Immature natural killer cell (primary cell): ENCODE data around the gene MYL7. TPM values are rescaled to one million over a fixed set of nuclear protein-coding genes. Genes with fewer than 3 reads are reported as not detected.

ENCODE experiments used
- DNase-seq, 3 donors: peaks; one replicate each; pipeline ENCODE4 v3.0.0; 2022; ENCODE audit warnings: mixed read lengths in 1 of 3
- H3K27ac Mint-ChIP-seq, 6 donors: one replicate each; pipeline ENCODE4 v1.8.0; 2020; ENCODE audit warnings: mixed read lengths in 6 of 6, mild to moderate bottlenecking in 5 of 6, inconsistent platforms in 4 of 6, moderate library complexity in 3 of 6
- H3K27me3 Mint-ChIP-seq, 3 donors: one replicate each; pipeline ENCODE4 v1.8.0; 2020 to 2021; ENCODE audit warnings: low read depth in 3 of 3, mild to moderate bottlenecking in 3 of 3, mixed read lengths in 3 of 3, moderate library complexity in 3 of 3, inconsistent platforms in 1 of 3
- H3K36me3 Mint-ChIP-seq, 3 donors: one replicate each; pipeline ENCODE4 v1.8.0; 2020; ENCODE audit warnings: mixed read lengths in 3 of 3, inconsistent platforms in 2 of 3, mild to moderate bottlenecking in 2 of 3
- H3K4me1 Mint-ChIP-seq, 2 donors: one replicate each; pipeline ENCODE4 v1.8.0; 2020; ENCODE audit warnings: inconsistent platforms in 2 of 2, mild to moderate bottlenecking in 2 of 2, mixed read lengths in 2 of 2, moderate library complexity in 1 of 2
- H3K4me3 Mint-ChIP-seq, 5 donors: one replicate each; pipeline ENCODE4 v1.8.0; 2020; ENCODE audit warnings: mild to moderate bottlenecking in 5 of 5, mixed read lengths in 5 of 5, inconsistent platforms in 3 of 5, moderate library complexity in 3 of 5
- H3K9me3 Mint-ChIP-seq, 6 donors: one replicate each; pipeline ENCODE4 v1.8.0; 2020; ENCODE audit warnings: mild to moderate bottlenecking in 6 of 6, mixed read lengths in 6 of 6, inconsistent platforms in 4 of 6, moderate library complexity in 3 of 6
- polyA plus RNA-seq, 3 donors: library from polyadenylated mRNA; unstranded; fragments of 300-500 nt; fragmentation: Illumina TruSeq; gene quantifications; one replicate each; pipeline ENCODE4 v1.2.3, GENCODE V29; 2021

MYL7 gene
- polyA plus RNA-seq, 3 donors from 2014 or later = not detected

DNA sequence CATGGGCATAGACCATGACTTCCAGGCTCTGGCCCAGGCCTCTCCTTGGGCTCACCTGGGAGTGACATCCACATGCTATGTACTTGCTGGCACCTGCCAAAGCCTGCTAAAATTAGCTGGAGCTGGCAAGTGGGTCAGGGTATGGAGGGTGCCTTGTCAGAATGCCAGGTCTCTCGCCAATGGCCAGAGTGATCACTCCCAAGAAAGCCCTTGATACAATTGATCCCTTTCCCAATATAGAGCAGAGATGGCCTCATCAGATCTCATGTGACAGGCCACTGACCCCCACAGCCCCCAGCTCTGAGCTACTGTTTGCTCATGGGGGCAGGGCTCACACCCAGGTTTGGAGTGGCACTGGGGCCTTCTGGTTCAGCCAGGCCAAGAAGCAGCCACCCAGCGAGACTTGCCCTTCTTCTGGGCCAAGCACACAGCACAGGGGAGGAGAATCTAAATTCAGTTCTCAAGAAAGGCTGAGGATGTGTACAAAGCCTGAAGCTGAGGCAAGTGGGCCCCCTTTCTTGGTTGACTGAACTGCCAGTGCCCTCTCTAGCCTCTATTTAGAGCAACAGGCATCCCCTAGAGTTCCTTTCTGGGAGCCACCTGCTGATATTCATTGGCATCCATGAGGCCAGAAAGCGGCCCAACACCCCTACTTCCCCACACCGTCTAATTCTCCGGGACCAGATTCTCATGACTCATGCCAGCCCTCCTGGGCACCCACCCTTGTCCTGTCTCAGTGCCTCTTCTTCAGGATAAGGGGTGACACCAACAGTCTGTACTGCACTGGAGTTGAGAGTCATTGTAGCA, 18.9 kb upstream of the MYL7 start:
- H3K36me3 Mint-ChIP-seq = no peaks in the 10 kb centered on the region
- DNase-seq = no peak
- H3K9me3 Mint-ChIP-seq = no peaks in the 10 kb centered on the region
- peaks cover 0 to 6% (median 2%) of the 10 kb centered on the region in 3 donors for H3K27me3 Mint-ChIP-seq
- no peak overlapping the region for H3K4me3 Mint-ChIP-seq
- no peak overlapping the region for H3K27ac Mint-ChIP-seq
- no peaks in the 10 kb centered on the region for H3K4me1 Mint-ChIP-seq

DNA sequence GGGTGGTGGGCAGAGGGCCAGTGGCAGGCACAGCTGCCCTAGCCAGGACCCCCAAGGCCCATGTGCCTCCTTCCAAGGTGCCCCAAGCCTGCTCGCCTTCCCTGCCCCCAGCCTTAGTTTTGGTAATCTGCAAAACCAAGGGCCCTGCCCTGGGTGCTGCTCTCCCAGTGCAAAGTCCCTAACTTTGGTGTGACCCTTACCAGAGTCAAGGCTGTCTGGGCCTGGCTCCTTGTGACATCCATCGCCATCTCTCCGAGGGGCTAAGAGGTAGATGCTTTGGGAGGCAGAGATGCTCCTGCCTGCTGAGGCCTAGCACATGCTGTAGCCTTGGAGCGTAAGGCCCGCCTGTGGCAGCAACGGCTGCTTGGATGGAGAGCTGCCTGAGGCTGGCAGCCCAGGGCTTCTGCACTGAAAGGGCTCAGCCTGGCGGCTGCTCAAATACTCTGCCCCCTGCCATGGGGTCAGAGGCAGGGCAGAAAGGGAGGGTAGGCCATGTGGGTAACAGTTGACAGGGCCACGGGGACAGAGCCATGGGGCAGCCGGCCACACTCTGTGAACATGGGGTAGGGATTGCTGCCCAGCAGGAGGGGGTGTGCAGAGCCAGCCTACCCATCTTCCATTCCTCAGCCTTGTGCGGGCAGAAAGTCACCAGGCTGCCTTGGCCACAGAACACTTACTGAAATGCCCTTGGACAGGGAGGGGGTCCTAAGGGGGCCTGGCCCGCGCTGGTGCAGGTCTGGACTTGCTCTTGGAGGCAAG, 17.9 kb upstream of the MYL7 start:
- DNase-seq = no peak
- Mint-ChIP-seq H3K4me3 (no peak overlapping the region), H3K9me3 (no peaks in the 10 kb centered on the region), H3K27ac (no peak overlapping the region), H3K4me1 (no peaks in the 10 kb centered on the region), H3K27me3 (peaks cover 0 to 4% (median 2%) of the 10 kb centered on the region in 3 donors), H3K36me3 (no peaks in the 10 kb centered on the region)

DNA sequence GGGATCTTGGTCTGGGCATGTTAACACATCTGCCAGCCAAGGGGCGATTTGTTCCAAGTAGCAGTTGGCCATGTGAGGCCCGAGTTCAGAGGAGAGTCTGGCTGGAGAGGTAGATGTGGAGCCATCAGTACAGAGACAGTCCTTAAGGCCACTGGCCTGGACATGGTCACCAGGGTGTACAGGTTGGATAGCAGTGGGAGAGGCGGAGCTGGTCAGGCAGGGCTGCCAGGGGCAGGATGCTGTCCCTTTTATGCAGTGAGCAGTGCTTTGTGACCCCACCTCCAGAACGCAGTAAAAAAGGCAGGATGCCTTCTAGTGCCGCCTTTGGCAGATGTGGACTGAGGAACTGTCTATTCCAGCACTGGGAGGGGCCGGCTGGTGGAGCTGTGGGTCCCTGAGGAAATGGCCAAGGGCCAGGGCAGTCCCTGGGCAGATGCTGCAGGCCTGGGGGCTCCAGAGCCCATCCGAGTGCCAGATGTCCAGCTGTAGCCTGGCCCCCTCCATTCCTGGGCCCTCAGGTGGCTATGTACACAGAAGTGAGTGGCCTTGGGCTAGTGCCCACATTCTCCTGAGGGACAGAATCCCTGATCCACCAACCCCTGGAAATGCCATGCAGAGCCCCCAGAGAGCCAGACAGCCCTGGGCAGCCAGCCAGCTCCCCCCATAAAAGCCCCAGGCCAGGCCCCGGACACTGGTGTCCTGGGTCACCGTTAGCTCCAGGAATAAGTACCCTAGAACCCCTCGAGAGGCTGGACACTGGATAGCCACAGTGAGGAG, 17.2 kb upstream of the MYL7 start:
- Mint-ChIP-seq H3K27me3 (peaks cover 0 to 4% (median 2%) of the 10 kb centered on the region in 3 donors), H3K27ac (no peak overlapping the region)

DNA sequence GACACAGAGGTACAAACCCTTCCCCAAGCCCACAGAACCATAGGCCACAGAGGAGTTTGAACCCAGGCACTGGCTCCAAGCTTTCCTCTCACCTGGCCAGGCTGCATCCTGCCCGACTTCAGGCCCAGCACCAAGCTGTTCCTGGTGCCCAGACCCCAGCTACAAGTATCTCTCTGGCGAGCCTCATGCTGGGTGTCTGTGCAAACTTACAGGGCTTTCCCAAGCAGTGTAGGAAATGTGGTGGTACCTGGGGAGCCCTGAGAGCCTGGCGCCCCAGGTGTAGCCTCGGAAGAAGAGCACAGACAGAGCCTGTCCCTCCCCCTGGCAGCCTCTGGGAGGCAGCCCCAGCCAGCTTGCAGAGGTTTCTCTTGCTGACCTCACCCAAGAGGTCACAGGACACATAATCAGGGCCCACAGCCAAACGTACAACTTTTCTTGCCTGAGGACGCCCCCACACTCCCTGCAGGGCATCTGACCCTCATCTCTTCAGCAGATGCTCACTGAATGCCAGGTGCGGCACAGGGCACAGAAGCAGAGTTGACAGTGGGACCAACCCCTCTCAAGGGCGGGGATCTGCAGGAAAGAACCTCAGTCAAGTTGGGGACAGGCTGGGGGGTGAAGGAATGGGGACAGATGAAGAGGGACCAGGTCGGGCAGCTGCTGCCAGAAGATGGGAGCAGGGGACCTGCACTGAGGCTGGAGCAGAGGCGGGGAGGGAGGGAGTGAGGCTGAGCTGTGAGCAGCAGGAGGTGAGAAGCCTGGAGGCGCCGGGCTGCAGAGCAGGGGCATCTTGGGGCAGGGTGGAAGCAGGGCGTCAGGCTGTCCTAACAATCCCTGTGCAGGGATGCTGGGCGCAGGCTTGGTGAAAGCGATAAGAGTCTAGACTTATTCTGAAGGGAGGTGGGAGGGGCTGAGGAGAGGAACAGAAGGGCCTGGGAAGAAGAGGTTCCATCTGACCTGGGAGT, 16.3 kb upstream of the MYL7 start:
- no peak overlapping the region for H3K27ac Mint-ChIP-seq
- H3K27me3 Mint-ChIP-seq = no peaks in the 10 kb centered on the region
- no peaks in the 10 kb centered on the region for H3K9me3 Mint-ChIP-seq
- no peak for DNase-seq
- no peaks in the 10 kb centered on the region for H3K4me1 Mint-ChIP-seq
- H3K36me3 Mint-ChIP-seq = no peaks in the 10 kb centered on the region
- H3K4me3 Mint-ChIP-seq = no peak overlapping the region

More for the DNA sequence above, 17.2 kb upstream of the MYL7 start:
- Mint-ChIP-seq H3K4me1 (no peaks in the 10 kb centered on the region), H3K4me3 (no peak overlapping the region), H3K9me3 (no peaks in the 10 kb centered on the region), H3K36me3 (no peaks in the 10 kb centered on the region)
- DNase-seq = no peak

DNA sequence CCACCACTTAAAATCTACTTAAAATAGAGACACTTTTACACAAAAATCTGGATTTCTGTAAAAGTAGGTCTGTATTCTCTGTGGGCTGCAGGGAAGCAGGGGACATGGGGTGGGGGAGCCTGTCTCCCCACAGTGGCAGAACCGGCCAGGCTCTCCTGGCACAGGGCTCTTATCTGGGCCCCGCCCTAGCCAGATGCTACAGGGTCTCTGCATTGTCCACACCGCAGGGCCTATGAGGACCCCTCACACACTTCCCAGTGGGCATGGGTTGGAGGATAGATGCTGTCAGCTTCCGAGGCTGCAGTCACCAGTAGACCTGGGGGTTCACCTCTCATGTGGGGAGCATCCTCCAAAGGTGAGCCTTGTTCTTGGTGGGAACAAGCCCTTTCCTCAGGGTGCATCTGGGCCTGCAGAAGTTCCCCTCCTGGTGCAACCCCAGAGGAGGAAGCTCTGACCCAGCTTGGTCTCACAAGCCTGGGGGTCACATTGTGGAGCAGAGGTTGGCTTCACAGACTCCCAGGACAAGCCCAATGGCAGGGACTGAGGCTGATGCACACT, 15.4 kb upstream of the MYL7 start:
- H3K36me3 Mint-ChIP-seq = no peaks in the 10 kb centered on the region
- no peak overlapping the region for H3K27ac Mint-ChIP-seq
- DNase-seq = no peak
- no peaks in the 10 kb centered on the region for H3K9me3 Mint-ChIP-seq
- H3K4me3 Mint-ChIP-seq = no peak overlapping the region
- H3K4me1 Mint-ChIP-seq = no peaks in the 10 kb centered on the region
- H3K27me3 Mint-ChIP-seq = no peaks in the 10 kb centered on the region

DNA sequence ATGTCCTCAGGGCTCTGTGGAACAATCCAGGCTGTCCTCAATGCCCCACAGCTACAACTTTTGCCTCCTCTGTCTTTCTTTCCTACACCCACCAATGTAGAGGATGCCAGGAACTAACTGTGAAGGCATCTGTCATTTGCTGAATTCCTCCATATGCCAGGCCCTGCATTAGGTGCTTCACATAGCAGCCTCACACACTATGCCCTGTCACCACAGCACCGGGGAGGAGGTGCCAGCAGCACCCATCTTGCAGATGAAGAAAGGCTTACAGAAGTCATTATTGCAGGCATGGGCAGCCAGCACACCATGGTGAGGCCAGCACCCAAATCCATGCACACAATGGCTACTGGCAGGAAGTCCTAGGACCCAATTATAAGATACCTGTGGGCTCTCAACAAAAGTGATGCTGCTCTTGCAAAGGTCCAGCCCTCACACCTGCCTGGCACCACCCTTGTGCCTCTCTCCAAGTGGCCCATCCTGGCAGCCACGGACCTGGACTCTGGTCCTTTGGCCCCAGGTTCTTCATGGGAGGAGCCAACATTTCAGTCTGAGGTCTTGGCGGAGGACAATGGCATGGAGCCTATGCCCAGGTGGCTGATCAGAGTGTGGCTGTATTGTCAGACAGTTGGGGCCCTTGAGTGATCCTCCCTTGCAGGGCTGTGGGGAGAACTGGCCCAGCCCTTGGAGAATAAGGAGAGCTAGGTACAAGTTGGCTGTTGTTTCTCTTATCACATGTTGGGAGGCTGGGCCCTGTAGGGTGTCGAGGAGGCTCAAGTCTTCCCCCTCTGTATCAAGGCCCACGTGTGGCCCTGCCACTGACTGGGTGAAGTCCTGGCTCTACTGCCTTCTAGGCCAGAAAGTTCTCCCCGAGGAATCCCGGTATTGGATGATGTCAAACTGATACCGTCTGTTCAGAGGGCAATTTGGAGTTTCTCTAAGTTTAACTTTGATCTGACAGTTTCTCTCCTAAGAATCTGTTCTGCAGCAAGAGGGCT, 14.4 kb upstream of the MYL7 start:
- H3K27ac Mint-ChIP-seq = no peak overlapping the region
- no peak for DNase-seq
- H3K4me1 Mint-ChIP-seq = no peaks in the 10 kb centered on the region
- H3K36me3 Mint-ChIP-seq = no peaks in the 10 kb centered on the region
- no peaks in the 10 kb centered on the region for H3K9me3 Mint-ChIP-seq
- H3K4me3 Mint-ChIP-seq = no peak overlapping the region
- peaks cover 0 to 2% (median 0%) of the 10 kb centered on the region in 3 donors for H3K27me3 Mint-ChIP-seq

DNA sequence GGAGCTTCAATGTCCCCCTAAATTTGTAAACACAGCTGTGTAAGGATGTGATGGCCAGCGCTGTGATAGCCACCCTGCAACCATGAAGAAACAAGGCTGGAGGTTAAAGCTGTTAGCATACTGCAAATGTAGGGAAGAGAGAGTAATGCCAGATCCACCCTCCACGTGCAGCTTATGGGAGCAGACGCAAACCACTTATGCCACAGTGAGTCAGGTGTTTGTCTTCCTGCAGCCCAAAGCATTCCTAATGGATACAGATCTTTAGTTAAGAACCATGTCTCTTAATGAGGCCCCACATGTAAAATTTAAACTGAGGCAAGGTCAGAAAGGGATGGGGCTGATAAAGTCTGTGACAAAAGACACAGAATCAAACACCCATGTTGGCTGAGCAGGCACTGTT, 13.6 kb upstream of the MYL7 start:
- Mint-ChIP-seq H3K36me3 (no peaks in the 10 kb centered on the region), H3K27me3 (peaks cover 0 to 2% (median 0%) of the 10 kb centered on the region in 3 donors), H3K9me3 (no peaks in the 10 kb centered on the region), H3K4me3 (no peak overlapping the region), H3K27ac (no peak overlapping the region), H3K4me1 (no peaks in the 10 kb centered on the region)
- no peak for DNase-seq

DNA sequence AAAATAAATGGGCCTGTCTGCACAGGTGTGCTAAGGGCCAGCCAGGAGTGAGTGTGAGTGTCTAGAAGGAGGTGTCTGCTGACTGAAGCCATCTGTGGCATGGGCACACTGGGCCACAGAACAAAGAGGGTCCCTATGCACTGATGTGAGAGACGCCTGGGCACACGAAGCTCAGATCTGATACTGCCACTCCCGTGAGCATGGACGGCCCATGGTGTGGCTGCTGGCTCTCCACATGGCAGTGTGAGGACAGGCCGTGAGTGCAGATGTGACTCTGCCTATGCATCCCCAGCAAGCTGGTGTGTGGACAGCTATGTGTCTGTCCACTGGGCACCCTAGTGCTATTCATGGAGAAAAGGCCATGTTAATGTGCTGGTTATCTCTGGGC, 12.8 kb upstream of the MYL7 start:
- Mint-ChIP-seq H3K9me3 (no peaks in the 10 kb centered on the region), H3K4me1 (no peaks in the 10 kb centered on the region), H3K27me3 (peaks cover 0 to 2% (median under 1%) of the 10 kb centered on the region in 3 donors), H3K27ac (no peak overlapping the region), H3K36me3 (no peaks in the 10 kb centered on the region), H3K4me3 (no peak overlapping the region)
- DNase-seq = no peak

DNA sequence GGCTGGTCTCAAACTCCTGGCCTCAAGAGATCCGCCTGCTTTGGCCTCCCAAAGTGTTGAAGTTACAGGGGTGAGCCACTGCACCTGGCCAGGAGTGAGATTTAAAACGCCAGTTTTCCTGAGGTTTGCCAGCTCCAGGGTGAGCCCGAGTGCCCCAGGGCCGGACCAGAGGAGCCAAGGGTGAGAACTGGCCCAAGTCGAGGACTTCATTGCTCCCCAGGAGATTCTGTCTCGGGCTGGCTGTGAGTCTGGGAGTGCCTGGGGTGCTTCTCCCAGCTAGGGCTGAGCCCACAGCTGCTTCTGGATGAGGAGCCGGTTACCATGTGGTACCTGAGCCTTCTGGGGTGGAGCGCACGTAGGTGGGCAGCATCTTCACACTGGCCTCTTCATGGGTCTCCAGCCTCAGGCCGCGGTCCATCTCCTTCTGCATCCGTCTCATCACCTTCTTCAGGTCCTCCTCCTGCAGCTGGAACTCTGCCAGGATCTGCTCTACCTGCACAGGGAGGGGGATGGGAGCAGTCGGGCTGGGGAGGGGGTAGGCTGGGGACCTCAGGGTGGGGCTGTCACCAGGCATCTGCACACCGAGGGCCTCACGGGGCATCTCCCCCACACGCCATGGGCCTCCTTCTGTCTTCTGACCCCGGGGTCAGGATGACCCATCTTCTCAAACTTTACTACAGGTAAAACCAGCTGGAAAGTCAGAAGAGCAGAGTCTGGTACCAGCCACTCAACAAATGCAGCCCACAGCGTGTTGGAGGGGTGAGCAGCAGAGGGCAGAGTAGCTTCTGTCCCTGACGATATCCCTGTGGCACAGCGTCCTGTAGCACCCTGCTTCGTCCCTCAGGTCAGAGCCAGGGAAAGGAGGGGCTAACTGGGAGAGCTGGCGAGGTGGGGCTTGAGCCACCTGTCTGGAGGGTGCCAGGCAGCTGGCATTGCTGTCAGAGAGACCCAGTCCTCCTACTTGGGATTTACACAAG, 12.1 kb upstream of the MYL7 start:
- no peaks in the 10 kb centered on the region for H3K36me3 Mint-ChIP-seq
- H3K27me3 Mint-ChIP-seq = peaks cover 0 to 2% (median 1%) of the 10 kb centered on the region in 3 donors
- H3K9me3 Mint-ChIP-seq = no peaks in the 10 kb centered on the region
- no peak overlapping the region for H3K4me3 Mint-ChIP-seq
- no peak overlapping the region for H3K27ac Mint-ChIP-seq
- H3K4me1 Mint-ChIP-seq = no peaks in the 10 kb centered on the region
- no peak for DNase-seq

DNA sequence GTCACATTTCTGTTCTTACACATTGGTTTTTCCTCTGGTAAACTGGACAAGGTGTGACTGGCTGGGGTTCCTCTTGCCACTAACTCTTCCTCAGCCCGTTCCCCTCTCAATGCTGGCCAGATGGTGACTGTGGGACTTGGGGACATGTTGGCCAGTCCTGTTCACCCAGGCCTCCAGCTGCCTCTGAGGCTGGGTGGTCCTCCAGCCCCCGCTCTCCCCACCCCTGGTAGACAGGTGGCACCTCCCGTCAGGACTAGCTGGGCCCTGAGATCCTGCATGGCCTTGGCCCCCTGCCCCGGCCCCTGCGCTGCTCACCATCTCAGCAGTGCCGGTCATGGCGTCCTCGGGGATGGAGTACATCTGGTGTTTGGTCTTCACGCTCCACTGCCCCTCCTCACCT, 10.8 kb upstream of the MYL7 start:
- no peaks in the 10 kb centered on the region for H3K36me3 Mint-ChIP-seq
- H3K4me3 Mint-ChIP-seq = no peak overlapping the region
- peaks cover under 1 to 2% (median 1%) of the 10 kb centered on the region in 3 donors for H3K27me3 Mint-ChIP-seq

More for the DNA sequence above, 10.8 kb upstream of the MYL7 start:
- Mint-ChIP-seq H3K27ac (no peak overlapping the region), H3K4me1 (no peaks in the 10 kb centered on the region), H3K9me3 (no peaks in the 10 kb centered on the region)
- DNase-seq = no peak
